H9 (cell line): ENCODE results near the gene DIAPH2. TPM values are rescaled to one million over a fixed set of nuclear protein-coding genes. Genes with fewer than 3 reads are reported as not detected.

Experiments used
- DNase-seq: peaks from one replicate; pipeline ENCODE4 v3.0.0-alpha.2; 2017
- H2AFZ ChIP-seq: one replicate; pipeline ENCODE4 v1.6.1; 2013; ENCODE audit warnings: mild to moderate bottlenecking, low read length, control low read depth, moderate library complexity
- H2AK5ac ChIP-seq: 2 replicates; pipeline ENCODE4 v1.6.1; 2013; ENCODE audit warnings: low read length, control low read depth, mixed read lengths; ENCODE audit not compliant: insufficient read length
- H2BK120ac ChIP-seq: one replicate; pipeline ENCODE4 v1.6.1; 2013; ENCODE audit warnings: low read depth, mild to moderate bottlenecking, low read length, control low read depth, inconsistent platforms; ENCODE audit not compliant: poor library complexity, severe bottlenecking
- H2BK12ac ChIP-seq: 2 replicates; pipeline ENCODE4 v1.6.1; 2013; ENCODE audit warnings: low read length, control low read depth, mixed read lengths, low read depth; ENCODE audit not compliant: insufficient read length
- H2BK15ac ChIP-seq: 2 replicates; pipeline ENCODE4 v1.6.1; 2013; ENCODE audit warnings: low read depth, low read length, control low read depth
- H2BK20ac ChIP-seq: one replicate; pipeline ENCODE4 v1.6.1; 2013; ENCODE audit warnings: low read depth, mild to moderate bottlenecking, low read length, control low read depth, inconsistent platforms; ENCODE audit not compliant: poor library complexity, severe bottlenecking
- H2BK5ac ChIP-seq: 2 replicates; pipeline ENCODE4 v1.6.1; 2013; ENCODE audit warnings: low read length, control low read depth, mixed read lengths; ENCODE audit not compliant: insufficient read length
- H3K14ac ChIP-seq: 2 replicates; pipeline ENCODE4 v1.6.1; 2013; ENCODE audit warnings: low read length, control low read depth; ENCODE audit not compliant: insufficient read depth
- H3K18ac ChIP-seq: 2 replicates; pipeline ENCODE4 v1.6.1; 2013; ENCODE audit warnings: low read depth, mild to moderate bottlenecking, mixed read lengths, low read length, control low read depth; ENCODE audit not compliant: insufficient read length
- H3K23ac ChIP-seq: 2 replicates; pipeline ENCODE4 v1.6.1; 2013; ENCODE audit warnings: low read length, control low read depth, mixed read lengths, low read depth; ENCODE audit not compliant: insufficient read length
- H3K23me2 ChIP-seq: 2 replicates; pipeline ENCODE4 v1.6.1; 2013; ENCODE audit warnings: low read depth, mild to moderate bottlenecking, mixed read lengths, low read length, control low read depth; ENCODE audit not compliant: insufficient read length, poor library complexity, severe bottlenecking
- H3K27ac ChIP-seq: 2 replicates; pipeline ENCODE4 v1.5.1; 2013; ENCODE audit warnings: low read length, control low read depth, mixed read lengths, low read depth; ENCODE audit not compliant: insufficient read length
- H3K27me3 ChIP-seq: 2 replicates; pipeline ENCODE4 v1.6.1; 2013; ENCODE audit warnings: low read length, control low read depth, inconsistent platforms; ENCODE audit not compliant: insufficient read depth
- H3K4ac ChIP-seq: 2 replicates; pipeline ENCODE4 v1.6.1; 2013; ENCODE audit warnings: low read depth, mild to moderate bottlenecking, control low read depth, inconsistent platforms, low read length, moderate library complexity
- H3K4me1 ChIP-seq: 2 replicates; pipeline ENCODE4 v1.6.1; 2013; ENCODE audit warnings: low read length, control low read depth, inconsistent platforms; ENCODE audit not compliant: insufficient read depth
- H3K4me2 ChIP-seq: 2 replicates; pipeline ENCODE4 v1.6.1; 2013; ENCODE audit warnings: low read length, control low read depth, mixed read lengths; ENCODE audit not compliant: insufficient read length, insufficient read depth
- H3K56ac ChIP-seq: 2 replicates; pipeline ENCODE4 v1.6.1; 2013; ENCODE audit warnings: low read depth, mild to moderate bottlenecking, mixed read lengths, low read length, control low read depth; ENCODE audit not compliant: insufficient read length
- H3K79me1 ChIP-seq: 2 replicates; pipeline ENCODE4 v1.6.1; 2013; ENCODE audit warnings: low read depth, mild to moderate bottlenecking, moderate library complexity, low read length, control low read depth, inconsistent platforms; ENCODE audit not compliant: insufficient read depth, poor library complexity, severe bottlenecking
- H3K79me2 ChIP-seq: 2 replicates; pipeline ENCODE4 v1.6.1; 2013; ENCODE audit warnings: low read length, control low read depth, inconsistent platforms; ENCODE audit not compliant: insufficient read depth
- H3K9ac ChIP-seq: 2 replicates; pipeline ENCODE4 v1.6.1; 2013; ENCODE audit warnings: low read length, control low read depth, mixed read lengths; ENCODE audit not compliant: insufficient read length; ENCODE audit errors: extremely low read depth
- H3K9me3 ChIP-seq: one replicate; pipeline ENCODE4 v1.6.1; 2013; ENCODE audit warnings: low read depth, low read length, inconsistent platforms; ENCODE audit not compliant: control insufficient read depth
- H3T11ph ChIP-seq: one replicate; pipeline ENCODE4 v1.6.1; 2013; ENCODE audit warnings: mild to moderate bottlenecking, low read length, control low read depth, inconsistent platforms
- H4K20me1 ChIP-seq: one replicate; pipeline ENCODE4 v1.6.1; 2013; ENCODE audit not compliant: control insufficient read depth, insufficient read length, insufficient read depth
- H4K5ac ChIP-seq: 2 replicates; pipeline ENCODE4 v1.6.1; 2013; ENCODE audit warnings: low read depth, mild to moderate bottlenecking, mixed read lengths, low read length, control low read depth; ENCODE audit not compliant: insufficient read length
- H4K8ac ChIP-seq: replicated peaks from 2 replicates; pipeline ENCODE4 v1.6.1; 2013; ENCODE audit warnings: low read length, control low read depth, mixed read lengths, low read depth; ENCODE audit not compliant: insufficient read length
- H4K91ac ChIP-seq: 2 replicates; pipeline ENCODE4 v1.6.1; 2013; ENCODE audit warnings: low read depth, mild to moderate bottlenecking, moderate library complexity, mixed read lengths, low read length, control low read depth; ENCODE audit not compliant: insufficient read length
- H3K27ac Mint-ChIP-seq, 3 experiments: 2 replicates in 2 of 3; 3 replicates in 1 of 3; pipeline ENCODE4 v1.8.0; 2020 to 2021; ENCODE audit warnings: mixed read lengths in 3 of 3, mild to moderate bottlenecking in 1 of 3, moderate library complexity in 1 of 3
- H3K27me3 Mint-ChIP-seq: 2 replicates; pipeline ENCODE4 v1.8.0; 2021; ENCODE audit warnings: low read depth, mild to moderate bottlenecking, moderate library complexity, mixed read lengths
- H3K36me3 Mint-ChIP-seq, 3 experiments: 2 replicates in 2 of 3; 3 replicates in 1 of 3; pipeline ENCODE4 v1.8.0; 2020 to 2021; ENCODE audit warnings: low read depth in 3 of 3, mixed read lengths in 3 of 3; ENCODE audit not compliant: insufficient read depth in 1 of 3
- H3K4me1 Mint-ChIP-seq, 2 experiments: 2 replicates each; pipeline ENCODE4 v1.8.0; 2020; ENCODE audit warnings: mixed read lengths in 2 of 2
- H3K4me3 Mint-ChIP-seq, 2 experiments: 2 replicates in 1 of 2; 3 replicates in 1 of 2; pipeline ENCODE4 v1.8.0; 2020 to 2021; ENCODE audit warnings: mild to moderate bottlenecking in 2 of 2, mixed read lengths in 2 of 2, moderate library complexity in 1 of 2
- H3K9me3 Mint-ChIP-seq, 2 experiments: 2 replicates in 1 of 2; 3 replicates in 1 of 2; pipeline ENCODE4 v1.8.0; 2020; ENCODE audit warnings: mild to moderate bottlenecking in 2 of 2, mixed read lengths in 2 of 2, moderate library complexity in 1 of 2
- CTCF ChIP-seq: fragments of 200-600 bp; sonication (generic); conservative IDR thresholded peaks from 3 replicates; pipeline ENCODE4 v1.8.0; 2021; ENCODE audit warnings: antibody characterized with exemption, mild to moderate bottlenecking
- WGBS: extraction: QIAGEN DNeasy Blood & Tissue Kit; methylation state at CpG from one replicate; pipeline ENCODE4 v1.1.7; 2013; ENCODE audit warnings: missing lambda C conversion rate, low lambda C conversion rate, mixed read lengths; ENCODE audit not compliant: insufficient read length; ENCODE audit errors: extremely low coverage; 5-methylcytosine and 5-hydroxymethylcytosine counted together
- total RNA-seq: library from RNA; stranded (reverse); gene quantifications from 2 replicates; pipeline ENCODE4 v1.2.1, GENCODE V29; 2021

DIAPH2 gene
- total RNA-seq, 1 experiment from 2014 or later, result 45.4 TPM

- no peak overlapping the region for H3K23ac ChIP-seq
- no peaks in the 10 kb centered on the region for H3K9me3 ChIP-seq
- no peak overlapping the region for H4K8ac ChIP-seq
- H3K4me1 ChIP-seq, result no peaks in the 10 kb centered on the region; the same call in 1 of the 2 replicates
- no peak overlapping the region for H2BK12ac ChIP-seq
- no CpG with 5 or more reads among the region's 3 CpGs for WGBS
- H3K27me3 Mint-ChIP-seq, result no peaks in the 10 kb centered on the region
- H2BK15ac ChIP-seq, result no peak overlapping the region
- no peak for DNase-seq
- no peak for TF ChIP-seq CTCF
- H3K79me1 ChIP-seq, result no peaks in the 10 kb centered on the region
- no peak overlapping the region for H3K4me2 ChIP-seq
- no peak overlapping the region for H3K18ac ChIP-seq
- H3K4me1 Mint-ChIP-seq, result peaks cover 7 to 17% of the 10 kb centered on the region in 2 experiments
- no peaks in the 10 kb centered on the region for H3K23me2 ChIP-seq
- no peak overlapping the region for H2BK20ac ChIP-seq
- H3K27ac Mint-ChIP-seq, result no peak overlapping the region
- no peaks in the 10 kb centered on the region for H3K9me3 Mint-ChIP-seq
- H2AFZ ChIP-seq, result no peak overlapping the region
- no peak overlapping the region for H3K9ac ChIP-seq
- no peak overlapping the region for H2BK5ac ChIP-seq
- H3K4me3 Mint-ChIP-seq, result no peak overlapping the region
- no peak overlapping the region for H3K27ac ChIP-seq
- H3K56ac ChIP-seq, result no peak overlapping the region
- H3K27me3 ChIP-seq, result no peaks in the 10 kb centered on the region
- H3K79me2 ChIP-seq, result no peaks in the 10 kb centered on the region
- no peaks in the 10 kb centered on the region for H4K20me1 ChIP-seq
- no peak overlapping the region for H3K4ac ChIP-seq
- no peak overlapping the region for H3K14ac ChIP-seq
- H2AK5ac ChIP-seq, result no peak overlapping the region
- no peak overlapping the region for H2BK120ac ChIP-seq
- no peak overlapping the region for H4K5ac ChIP-seq
- no peaks in the 10 kb centered on the region for H3K36me3 Mint-ChIP-seq
- H4K91ac ChIP-seq, result no peak overlapping the region
- H3T11ph ChIP-seq, result no peak overlapping the region
Observed at GRCh38 chrX:96984538-96984937, 299.9 kb downstream of the DIAPH2 start.
